GM10248 (cell line): ENCODE measurements around the gene PSAP.

Source experiments
- CTCF ChIA-PET: fragments of 300-600 bp; sonication (Branson Sonifier 250); formaldehyde crosslinking; extraction: SDS; loops from one replicate; lab custom pipeline; 2021; ENCODE audit warnings: antibody characterized with exemption; lab: Yijun Ruan, JAX
- POLR2A ChIA-PET: fragments of 350-650 bp; sonication (Branson Sonifier 250); formaldehyde crosslinking; extraction: SDS; loops from one replicate; lab custom pipeline; 2020; ENCODE audit warnings: antibody characterized with exemption; lab: Yijun Ruan, JAX
- DNase-seq: peaks from one replicate; pipeline ENCODE4 v3.0.0; 2012; ENCODE audit errors: extremely low spot score
- TF ChIP-seq, protein P1 (sequence below): IDR thresholded peaks from 2 replicates; pipeline ENCODE4 v1.5.1; 2012; ENCODE audit warnings: mild to moderate bottlenecking, low read depth; ENCODE audit errors: extremely low read depth, missing control alignments, control extremely low read depth

Gene PSAP

DNA sequence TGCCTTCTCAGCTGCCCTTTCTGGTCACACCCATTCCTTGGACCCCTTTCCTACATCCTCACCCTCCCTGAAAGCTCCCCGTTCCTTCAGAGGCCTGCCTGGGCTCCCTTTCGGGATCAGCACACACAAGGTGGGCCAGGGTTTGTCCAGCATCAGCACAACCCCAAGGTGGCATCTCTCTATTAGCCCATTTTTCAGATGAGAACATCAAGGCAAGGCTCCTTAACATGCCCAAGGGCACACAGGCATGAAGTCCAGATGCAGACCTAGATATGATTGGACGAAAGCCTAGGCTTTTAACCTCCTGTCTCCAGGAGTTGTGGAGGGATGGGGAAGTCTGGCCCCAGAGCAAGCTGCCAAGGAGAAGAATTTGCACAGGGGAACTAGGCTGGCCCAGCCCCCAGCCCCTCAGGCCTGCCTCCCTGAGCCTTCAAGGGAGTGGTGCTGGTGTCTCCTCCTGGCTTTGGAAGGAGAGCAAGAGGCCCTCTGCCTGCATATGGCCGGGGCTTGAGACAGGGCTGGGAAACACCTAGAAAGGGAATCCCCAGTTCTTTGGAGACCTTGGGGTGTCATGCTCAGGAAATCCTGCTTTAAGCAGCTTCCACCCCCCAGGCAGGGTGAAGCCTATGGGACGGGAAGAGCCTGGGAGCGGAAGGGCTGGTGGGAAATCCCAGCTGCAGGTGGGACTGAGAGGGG lies 68.7 kb downstream of the PSAP start:
- ChIA-PET POLR2A (interaction anchor here (0.6 kb wide), 2 partner anchors 24 to 27 kb away, joined by 5 read pairs; no protein-coding TSS in a partner anchor), CTCF (interaction anchor here (0.9 to 6.0 kb wide), 8 partner anchors 9 to 212 kb away, joined by 3 to 61 read pairs (median 3); partner anchors contain the start of gene VSIR)
- DNase-seq, result no peak
- TF ChIP-seq, protein P1, sequence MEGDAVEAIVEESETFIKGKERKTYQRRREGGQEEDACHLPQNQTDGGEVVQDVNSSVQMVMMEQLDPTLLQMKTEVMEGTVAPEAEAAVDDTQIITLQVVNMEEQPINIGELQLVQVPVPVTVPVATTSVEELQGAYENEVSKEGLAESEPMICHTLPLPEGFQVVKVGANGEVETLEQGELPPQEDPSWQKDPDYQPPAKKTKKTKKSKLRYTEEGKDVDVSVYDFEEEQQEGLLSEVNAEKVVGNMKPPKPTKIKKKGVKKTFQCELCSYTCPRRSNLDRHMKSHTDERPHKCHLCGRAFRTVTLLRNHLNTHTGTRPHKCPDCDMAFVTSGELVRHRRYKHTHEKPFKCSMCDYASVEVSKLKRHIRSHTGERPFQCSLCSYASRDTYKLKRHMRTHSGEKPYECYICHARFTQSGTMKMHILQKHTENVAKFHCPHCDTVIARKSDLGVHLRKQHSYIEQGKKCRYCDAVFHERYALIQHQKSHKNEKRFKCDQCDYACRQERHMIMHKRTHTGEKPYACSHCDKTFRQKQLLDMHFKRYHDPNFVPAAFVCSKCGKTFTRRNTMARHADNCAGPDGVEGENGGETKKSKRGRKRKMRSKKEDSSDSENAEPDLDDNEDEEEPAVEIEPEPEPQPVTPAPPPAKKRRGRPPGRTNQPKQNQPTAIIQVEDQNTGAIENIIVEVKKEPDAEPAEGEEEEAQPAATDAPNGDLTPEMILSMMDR, result no peak

DNA sequence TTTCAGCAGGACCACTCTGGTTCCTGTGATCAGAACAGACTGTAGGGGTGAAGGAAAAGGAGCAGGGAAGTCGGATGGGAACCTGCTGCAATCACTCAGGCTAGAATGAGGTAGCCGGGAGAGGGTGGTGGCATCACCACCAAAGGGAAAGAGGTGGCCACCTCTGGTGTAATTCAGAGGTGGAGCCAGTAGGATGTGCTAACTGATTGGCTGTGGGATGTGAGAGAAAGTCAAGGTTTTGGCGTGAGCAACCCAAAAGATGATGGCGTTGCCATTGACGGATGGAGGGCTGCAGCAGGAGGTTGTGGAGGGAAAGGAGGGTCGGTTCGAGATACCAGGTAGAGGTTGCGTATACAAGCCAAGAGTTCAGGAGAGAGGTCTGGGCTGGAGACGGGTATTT lies 70.3 kb downstream of the PSAP start:
- no peak for DNase-seq
- ChIA-PET POLR2A (no interaction called here), CTCF (interaction anchor here (5.2 kb wide), 1 partner anchor 31 kb away, joined by 20 read pairs; no protein-coding TSS in a partner anchor)
- TF ChIP-seq, protein P1, result no peak

DNA sequence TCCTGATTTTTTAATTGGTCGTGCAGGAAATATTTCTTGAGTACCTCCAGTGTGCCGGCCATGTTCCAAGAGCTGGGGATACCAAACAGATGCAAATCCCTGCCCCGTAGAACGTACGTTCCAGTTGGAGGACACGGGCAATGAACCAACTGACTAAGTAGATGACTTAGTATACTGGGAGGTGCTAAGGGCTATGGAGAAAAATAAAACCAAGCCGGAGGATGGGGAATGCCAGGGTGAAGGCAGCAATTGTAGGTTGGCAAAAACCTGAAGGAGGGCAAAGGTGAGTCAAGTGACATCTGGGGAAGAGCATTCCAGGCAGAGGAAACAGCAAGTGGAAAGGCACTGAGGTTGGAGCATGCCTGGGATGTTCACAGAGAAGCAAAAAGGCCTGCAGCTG lies 70.9 kb downstream of the PSAP start:
- no peak for DNase-seq
- POLR2A ChIA-PET, result no interaction called here
- TF ChIP-seq, protein P1, result no peak

DNA sequence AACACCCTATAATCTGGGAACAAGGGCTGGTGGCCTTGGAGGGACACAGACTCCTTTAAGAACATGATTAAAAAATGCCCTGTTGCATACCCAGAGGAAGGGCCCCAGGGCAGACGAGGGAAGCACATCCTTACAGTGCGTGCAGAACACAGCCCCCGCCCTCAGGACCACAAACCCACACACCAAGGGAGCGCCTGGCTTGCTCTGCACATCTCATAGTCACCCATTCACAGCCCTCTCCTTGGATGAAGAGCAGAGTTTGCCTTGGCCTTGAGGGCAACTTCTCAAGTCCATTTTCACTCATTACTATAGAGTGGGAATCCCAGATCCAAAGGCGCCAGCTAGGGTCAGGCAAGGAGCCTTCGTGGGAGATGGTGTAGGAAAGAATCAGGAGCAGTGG lies 71.4 kb downstream of the PSAP start:
- TF ChIP-seq, protein P1, result no peak
- CTCF ChIA-PET, result interaction anchor here (1.6 to 5.2 kb wide), 2 partner anchors 16 to 32 kb away, joined by 3 to 20 read pairs; no protein-coding TSS in a partner anchor
- no peak for DNase-seq
- POLR2A ChIA-PET, result no interaction called here

More for the DNA sequence above, 70.9 kb downstream of the PSAP start:
- CTCF ChIA-PET, result interaction anchor here (1.6 to 5.2 kb wide), 2 partner anchors 16 to 32 kb away, joined by 3 to 20 read pairs; no protein-coding TSS in a partner anchor

DNA sequence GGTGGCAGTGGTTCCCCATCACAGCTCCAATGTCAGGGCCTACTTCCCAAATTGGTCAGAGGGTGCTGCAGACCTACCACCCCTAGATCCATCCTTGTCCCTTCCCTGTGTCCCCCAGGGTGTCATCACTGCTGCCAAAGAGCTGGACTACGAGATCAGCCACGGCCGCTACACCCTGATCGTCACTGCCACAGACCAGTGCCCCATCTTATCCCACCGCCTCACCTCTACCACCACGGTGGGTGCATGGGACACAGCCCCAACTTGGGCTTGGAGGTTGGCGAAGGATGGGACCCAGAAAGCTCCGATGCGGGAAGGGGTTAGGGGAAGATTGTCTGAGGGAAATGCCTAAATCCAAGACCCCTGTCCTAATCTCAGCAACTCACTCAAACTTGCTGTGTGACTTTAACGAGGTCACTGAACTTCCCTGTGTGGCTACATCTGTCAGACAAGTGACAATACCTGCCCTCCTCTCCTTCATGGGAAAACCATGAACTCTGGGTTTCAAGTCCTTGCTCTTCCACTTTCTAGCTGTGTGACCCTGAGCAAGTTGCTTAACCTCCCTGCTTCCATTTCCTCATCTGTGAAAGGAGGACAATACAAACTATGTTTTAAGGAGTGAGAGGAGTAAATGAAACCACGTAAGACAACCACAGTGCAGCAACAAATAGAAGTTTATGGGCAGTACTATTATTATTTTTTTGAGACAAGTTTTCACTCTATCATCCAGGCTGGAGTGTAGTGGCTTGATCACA lies 72.8 kb downstream of the PSAP start:
- POLR2A ChIA-PET, result no interaction called here
- CTCF ChIA-PET, result interaction anchor here (1.2 to 2.8 kb wide), 4 partner anchors 14 to 118 kb away, joined by 3 to 14 read pairs (median 5); no protein-coding TSS in a partner anchor
- TF ChIP-seq, protein P1, result no peak
- DNase-seq, result no peak
